HEK293 (cell line): ENCODE measurements around the gene SURF4.

Source experiments
- CTCF ChIA-PET: fragments of 350-600 bp; formaldehyde crosslinking; extraction: SDS; loops from one replicate; lab custom pipeline; 2021; ENCODE audit warnings: antibody characterized with exemption; lab: Yijun Ruan, JAX
- POLR2A ChIA-PET: fragments of 300-600 bp; formaldehyde crosslinking; extraction: SDS; loops from one replicate; lab custom pipeline; 2020; ENCODE audit warnings: antibody characterized with exemption, inconsistent platforms; lab: Yijun Ruan, JAX
- H3K27ac ChIP-seq: fragments of 200-500 bp; sonication (Bioruptor generic); 2 replicates; pipeline ENCODE4 v1.5.1; 2014; ENCODE audit warnings: low read depth, low read length, control low read depth, inconsistent platforms; ENCODE audit errors: extremely low read depth
- H3K36me3 ChIP-seq, 2 experiments: fragments of 200-500 bp in 1 of 2; sonication (Bioruptor generic) in 1 of 2; 1 replicate in 1 of 2; 2 replicates in 1 of 2; pipeline ENCODE4 v1.5.1; 2014 to 2017; ENCODE audit warnings: inconsistent platforms in 2 of 2, low read length in 2 of 2; ENCODE audit not compliant: control insufficient read depth in 2 of 2, insufficient read depth in 1 of 2
- H3K4me1 ChIP-seq: fragments of 200-500 bp; sonication (Bioruptor generic); 2 replicates; pipeline ENCODE4 v1.5.1; 2014; ENCODE audit warnings: mild to moderate bottlenecking, low read length, inconsistent platforms; ENCODE audit not compliant: control insufficient read depth, insufficient read depth
- H3K4me3 ChIP-seq: 2 replicates; pipeline ENCODE4 v1.5.1; 2011; ENCODE audit warnings: low read depth, mild to moderate bottlenecking, control low read depth, low read length, moderate library complexity
- H3K9me3 ChIP-seq: fragments of 200-500 bp; sonication (Bioruptor generic); 2 replicates; pipeline ENCODE4 v1.5.1; 2014; ENCODE audit warnings: low read depth, low read length, inconsistent platforms; ENCODE audit not compliant: control insufficient read depth, insufficient read depth
- PRDM6 ChIP-seq: fragments of 450-650 bp; formaldehyde crosslinking; IDR thresholded peaks from 2 replicates; pipeline ENCODE4 v1.5.1; 2017; ENCODE audit warnings: missing biosample characterization, missing genetic modification characterization
- SALL2 ChIP-seq: fragments of 450-650 bp; formaldehyde crosslinking; IDR thresholded peaks from 2 replicates; pipeline ENCODE4 v1.5.0; 2017; ENCODE audit warnings: missing biosample characterization, mild to moderate bottlenecking, missing genetic modification characterization, borderline replicate concordance
- ZBTB17 ChIP-seq: fragments of 450-650 bp; formaldehyde crosslinking; IDR thresholded peaks from 2 replicates; pipeline ENCODE4 v1.5.1; 2016; ENCODE audit warnings: missing biosample characterization, missing genetic modification characterization
- ZBTB8A ChIP-seq: fragments of 450-650 bp; formaldehyde crosslinking; IDR thresholded peaks from 2 replicates; pipeline ENCODE4 v1.5.1; 2016; ENCODE audit warnings: missing biosample characterization, missing genetic modification characterization
- ZNF121 ChIP-seq: fragments of 450-650 bp; formaldehyde crosslinking; IDR thresholded peaks from 2 replicates; pipeline ENCODE4 v1.5.1; 2016; ENCODE audit warnings: missing biosample characterization, missing genetic modification characterization
- ZNF132 ChIP-seq: fragments of 450-650 bp; formaldehyde crosslinking; IDR thresholded peaks from 2 replicates; pipeline ENCODE4 v1.5.1; 2017; ENCODE audit warnings: missing biosample characterization, missing genetic modification characterization, borderline replicate concordance
- ZNF221 ChIP-seq: fragments of 450-650 bp; formaldehyde crosslinking; IDR thresholded peaks from 2 replicates; pipeline ENCODE4 v1.5.1; 2017; ENCODE audit warnings: missing biosample characterization, missing genetic modification characterization, borderline replicate concordance
- ZNF354C ChIP-seq: fragments of 450-650 bp; formaldehyde crosslinking; IDR thresholded peaks from 2 replicates; pipeline ENCODE4 v1.5.1; 2016; ENCODE audit warnings: missing biosample characterization, missing genetic modification characterization, low read depth, borderline replicate concordance
- ZNF555 ChIP-seq: fragments of 450-650 bp; formaldehyde crosslinking; conservative IDR thresholded peaks from 2 replicates; pipeline ENCODE4 v1.5.1; 2017; ENCODE audit warnings: missing biosample characterization, mild to moderate bottlenecking, missing genetic modification characterization, inconsistent platforms
- ZNF560 ChIP-seq: fragments of 450-650 bp; formaldehyde crosslinking; IDR thresholded peaks from 2 replicates; pipeline ENCODE4 v1.5.1; 2017; ENCODE audit warnings: missing biosample characterization, missing genetic modification characterization, borderline replicate concordance
- ZNF571 ChIP-seq: fragments of 450-650 bp; formaldehyde crosslinking; IDR thresholded peaks from 2 replicates; pipeline ENCODE4 v1.5.0; 2017; ENCODE audit warnings: missing biosample characterization, missing genetic modification characterization
- ZNF704 ChIP-seq: fragments of 450-650 bp; formaldehyde crosslinking; IDR thresholded peaks from 2 replicates; pipeline ENCODE4 v1.5.1; 2016; ENCODE audit warnings: missing biosample characterization, missing genetic modification characterization
- ZNF707 ChIP-seq: fragments of 450-650 bp; formaldehyde crosslinking; IDR thresholded peaks from 2 replicates; pipeline ENCODE4 v1.5.1; 2016; ENCODE audit warnings: missing biosample characterization, missing genetic modification characterization
- ZNF776 ChIP-seq: fragments of 450-650 bp; formaldehyde crosslinking; IDR thresholded peaks from 2 replicates; pipeline ENCODE4 v1.5.0; 2017; ENCODE audit warnings: missing biosample characterization, missing genetic modification characterization, borderline replicate concordance
- ZNF791 ChIP-seq: fragments of 450-650 bp; formaldehyde crosslinking; IDR thresholded peaks from 2 replicates; pipeline ENCODE4 v1.5.1; 2016; ENCODE audit warnings: missing biosample characterization, missing genetic modification characterization
- TF ChIP-seq, protein P1 (sequence below): fragments of 450-650 bp; formaldehyde crosslinking; IDR thresholded peaks from 2 replicates; pipeline ENCODE4; 2016; ENCODE audit warnings: missing biosample characterization, missing genetic modification characterization
- TF ChIP-seq, protein P2 (sequence below): fragments of 450-650 bp; formaldehyde crosslinking; IDR thresholded peaks from 2 replicates; pipeline ENCODE4 v1.5.1; 2016; ENCODE audit warnings: missing biosample characterization, missing genetic modification characterization, borderline replicate concordance

The SURF4 gene

GRCh38 chr9:133323211-133323610, 52.6 kb downstream of the SURF4 start:
- no peak overlapping the region for H3K27ac ChIP-seq
- no peak for TF ChIP-seq ZNF354C (tag by site-specific recombination)
- no peak for TF ChIP-seq ZNF776 (tag by site-specific recombination)
- TF ChIP-seq ZNF555 (tag by site-specific recombination) = no peak
- TF ChIP-seq ZNF132 = no peak
- no peak for TF ChIP-seq ZBTB8A (tag by site-specific recombination)
- TF ChIP-seq ZNF560 (tag by site-specific recombination) = no peak
- TF ChIP-seq ZNF707 (tag by site-specific recombination) = no peak
- H3K4me3 ChIP-seq = no peak overlapping the region
- ChIA-PET CTCF (interaction anchor here (0.6 to 1.3 kb wide), 4 partner anchors 8 to 176 kb away, joined by 3 to 6 read pairs (median 4); no protein-coding TSS in a partner anchor), POLR2A (interaction anchor here (0.6 kb wide), 1 partner anchor 11 kb away, joined by 3 read pairs; no protein-coding TSS in a partner anchor)
- no peaks in the 10 kb centered on the region for H3K9me3 ChIP-seq
- no peaks in the 10 kb centered on the region for H3K36me3 ChIP-seq
- H3K4me1 ChIP-seq = no peaks in the 10 kb centered on the region

DNA sequence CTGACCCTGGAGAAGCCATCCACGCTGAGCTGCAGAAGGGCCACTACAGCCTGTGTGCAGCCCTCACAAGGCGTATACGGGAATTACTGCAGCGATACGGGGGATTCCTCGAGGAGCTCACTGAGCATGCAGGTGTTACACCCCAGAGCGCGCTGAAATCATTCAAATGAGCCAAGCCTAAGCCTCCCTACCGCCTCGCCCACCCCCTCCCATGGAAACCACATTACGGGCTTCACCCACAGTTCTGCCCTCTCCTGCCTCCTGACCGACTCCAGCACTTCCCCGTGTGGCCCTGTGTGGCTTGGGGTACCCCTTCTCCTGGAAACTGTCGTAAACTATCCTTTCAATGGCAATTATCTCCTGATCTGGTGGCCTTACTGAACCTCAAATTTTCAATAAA, 53.2 kb downstream of the SURF4 start:
- Histone ChIP-seq H3K27ac (no peak overlapping the region), H3K9me3 (no peaks in the 10 kb centered on the region), H3K36me3 (no peaks in the 10 kb centered on the region), H3K4me3 (no peak overlapping the region), H3K4me1 (no peaks in the 10 kb centered on the region)
- TF ChIP-seq ZNF791 (no peak), ZNF555 (tag by site-specific recombination) (no peak), SALL2 (tag by site-specific recombination) (no peak), ZNF560 (tag by site-specific recombination) (no peak), ZNF221 (tag by site-specific recombination) (no peak), ZBTB17 (tag by site-specific recombination) (no peak), ZNF354C (tag by site-specific recombination) (no peak), ZNF571 (tag by site-specific recombination) (no peak), ZNF704 (tag by site-specific recombination) (no peak), ZNF121 (tag by site-specific recombination) (no peak), PRDM6 (no peak)
- TF ChIP-seq, protein P1, sequence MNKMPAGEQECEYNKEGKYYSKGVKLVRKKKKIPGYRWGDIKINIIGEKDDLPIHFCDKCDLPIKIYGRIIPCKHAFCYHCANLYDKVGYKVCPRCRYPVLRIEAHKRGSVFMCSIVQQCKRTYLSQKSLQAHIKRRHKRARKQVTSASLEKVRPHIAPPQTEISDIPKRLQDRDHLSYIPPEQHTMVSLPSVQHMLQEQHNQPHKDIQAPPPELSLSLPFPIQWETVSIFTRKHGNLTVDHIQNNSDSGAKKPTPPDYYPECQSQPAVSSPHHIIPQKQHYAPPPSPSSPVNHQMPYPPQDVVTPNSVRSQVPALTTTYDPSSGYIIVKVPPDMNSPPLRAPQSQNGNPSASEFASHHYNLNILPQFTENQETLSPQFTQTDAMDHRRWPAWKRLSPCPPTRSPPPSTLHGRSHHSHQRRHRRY (tag by site-specific recombination) = no peak
- TF ChIP-seq, protein P2, sequence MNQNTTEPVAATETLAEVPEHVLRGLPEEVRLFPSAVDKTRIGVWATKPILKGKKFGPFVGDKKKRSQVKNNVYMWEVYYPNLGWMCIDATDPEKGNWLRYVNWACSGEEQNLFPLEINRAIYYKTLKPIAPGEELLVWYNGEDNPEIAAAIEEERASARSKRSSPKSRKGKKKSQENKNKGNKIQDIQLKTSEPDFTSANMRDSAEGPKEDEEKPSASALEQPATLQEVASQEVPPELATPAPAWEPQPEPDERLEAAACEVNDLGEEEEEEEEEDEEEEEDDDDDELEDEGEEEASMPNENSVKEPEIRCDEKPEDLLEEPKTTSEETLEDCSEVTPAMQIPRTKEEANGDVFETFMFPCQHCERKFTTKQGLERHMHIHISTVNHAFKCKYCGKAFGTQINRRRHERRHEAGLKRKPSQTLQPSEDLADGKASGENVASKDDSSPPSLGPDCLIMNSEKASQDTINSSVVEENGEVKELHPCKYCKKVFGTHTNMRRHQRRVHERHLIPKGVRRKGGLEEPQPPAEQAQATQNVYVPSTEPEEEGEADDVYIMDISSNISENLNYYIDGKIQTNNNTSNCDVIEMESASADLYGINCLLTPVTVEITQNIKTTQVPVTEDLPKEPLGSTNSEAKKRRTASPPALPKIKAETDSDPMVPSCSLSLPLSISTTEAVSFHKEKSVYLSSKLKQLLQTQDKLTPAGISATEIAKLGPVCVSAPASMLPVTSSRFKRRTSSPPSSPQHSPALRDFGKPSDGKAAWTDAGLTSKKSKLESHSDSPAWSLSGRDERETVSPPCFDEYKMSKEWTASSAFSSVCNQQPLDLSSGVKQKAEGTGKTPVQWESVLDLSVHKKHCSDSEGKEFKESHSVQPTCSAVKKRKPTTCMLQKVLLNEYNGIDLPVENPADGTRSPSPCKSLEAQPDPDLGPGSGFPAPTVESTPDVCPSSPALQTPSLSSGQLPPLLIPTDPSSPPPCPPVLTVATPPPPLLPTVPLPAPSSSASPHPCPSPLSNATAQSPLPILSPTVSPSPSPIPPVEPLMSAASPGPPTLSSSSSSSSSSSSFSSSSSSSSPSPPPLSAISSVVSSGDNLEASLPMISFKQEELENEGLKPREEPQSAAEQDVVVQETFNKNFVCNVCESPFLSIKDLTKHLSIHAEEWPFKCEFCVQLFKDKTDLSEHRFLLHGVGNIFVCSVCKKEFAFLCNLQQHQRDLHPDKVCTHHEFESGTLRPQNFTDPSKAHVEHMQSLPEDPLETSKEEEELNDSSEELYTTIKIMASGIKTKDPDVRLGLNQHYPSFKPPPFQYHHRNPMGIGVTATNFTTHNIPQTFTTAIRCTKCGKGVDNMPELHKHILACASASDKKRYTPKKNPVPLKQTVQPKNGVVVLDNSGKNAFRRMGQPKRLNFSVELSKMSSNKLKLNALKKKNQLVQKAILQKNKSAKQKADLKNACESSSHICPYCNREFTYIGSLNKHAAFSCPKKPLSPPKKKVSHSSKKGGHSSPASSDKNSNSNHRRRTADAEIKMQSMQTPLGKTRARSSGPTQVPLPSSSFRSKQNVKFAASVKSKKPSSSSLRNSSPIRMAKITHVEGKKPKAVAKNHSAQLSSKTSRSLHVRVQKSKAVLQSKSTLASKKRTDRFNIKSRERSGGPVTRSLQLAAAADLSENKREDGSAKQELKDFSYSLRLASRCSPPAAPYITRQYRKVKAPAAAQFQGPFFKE (tag by site-specific recombination) = no peak
- POLR2A ChIA-PET = interaction anchor here (0.6 kb wide), 1 partner anchor 12 kb away, joined by 3 read pairs; no protein-coding TSS in a partner anchor
- CTCF ChIA-PET = interaction anchor here (0.6 to 1.3 kb wide), 5 partner anchors 8 to 257 kb away, joined by 3 to 6 read pairs (median 3); no protein-coding TSS in a partner anchor
